ENCODE results near the gene LYZL4. TPM values are rescaled to one million over a fixed set of nuclear protein-coding genes. Genes with fewer than 3 reads are reported as not detected.

Gene LYZL4
- total RNA-seq, 3 donors from 2014 or later: not detected

DNA sequence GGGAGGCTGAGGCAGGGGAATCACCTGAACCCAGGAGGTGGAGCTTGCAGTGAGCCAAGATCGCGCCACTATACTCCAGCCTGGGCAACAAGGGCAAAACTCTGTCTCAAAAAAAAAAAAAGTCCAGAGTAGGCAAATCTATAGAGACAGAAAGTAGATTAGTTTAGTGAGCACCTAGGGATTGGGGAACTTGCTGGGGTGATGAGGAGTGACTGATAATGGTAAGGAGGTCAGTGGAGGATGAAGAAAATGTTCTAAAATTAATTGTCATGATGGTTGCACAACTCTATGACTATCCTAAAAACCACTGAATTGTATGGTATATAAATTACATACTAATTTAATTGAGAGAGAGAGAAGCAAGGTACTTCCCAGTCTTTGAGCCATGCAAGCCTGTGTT is 27.8 kb upstream of the LYZL4 start:
- Histone ChIP-seq H3K36me3 (ENCODE audit: low read depth) (no peaks in the 10 kb centered on the region), H3K4me1 (ENCODE audit: low read depth) (no peaks in the 10 kb centered on the region), H3K4me3 (no peak overlapping the region), H3K9me3 (no peaks in the 10 kb centered on the region)
- TF ChIP-seq, protein P1, sequence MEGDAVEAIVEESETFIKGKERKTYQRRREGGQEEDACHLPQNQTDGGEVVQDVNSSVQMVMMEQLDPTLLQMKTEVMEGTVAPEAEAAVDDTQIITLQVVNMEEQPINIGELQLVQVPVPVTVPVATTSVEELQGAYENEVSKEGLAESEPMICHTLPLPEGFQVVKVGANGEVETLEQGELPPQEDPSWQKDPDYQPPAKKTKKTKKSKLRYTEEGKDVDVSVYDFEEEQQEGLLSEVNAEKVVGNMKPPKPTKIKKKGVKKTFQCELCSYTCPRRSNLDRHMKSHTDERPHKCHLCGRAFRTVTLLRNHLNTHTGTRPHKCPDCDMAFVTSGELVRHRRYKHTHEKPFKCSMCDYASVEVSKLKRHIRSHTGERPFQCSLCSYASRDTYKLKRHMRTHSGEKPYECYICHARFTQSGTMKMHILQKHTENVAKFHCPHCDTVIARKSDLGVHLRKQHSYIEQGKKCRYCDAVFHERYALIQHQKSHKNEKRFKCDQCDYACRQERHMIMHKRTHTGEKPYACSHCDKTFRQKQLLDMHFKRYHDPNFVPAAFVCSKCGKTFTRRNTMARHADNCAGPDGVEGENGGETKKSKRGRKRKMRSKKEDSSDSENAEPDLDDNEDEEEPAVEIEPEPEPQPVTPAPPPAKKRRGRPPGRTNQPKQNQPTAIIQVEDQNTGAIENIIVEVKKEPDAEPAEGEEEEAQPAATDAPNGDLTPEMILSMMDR (IDR thresholded peaks at IDR 0.05): no peak
- intact Hi-C loops (cut with DNase I, micrococcal nuclease): no loop called here
- no peak for DNase-seq
- ATAC-seq: no peak

DNA sequence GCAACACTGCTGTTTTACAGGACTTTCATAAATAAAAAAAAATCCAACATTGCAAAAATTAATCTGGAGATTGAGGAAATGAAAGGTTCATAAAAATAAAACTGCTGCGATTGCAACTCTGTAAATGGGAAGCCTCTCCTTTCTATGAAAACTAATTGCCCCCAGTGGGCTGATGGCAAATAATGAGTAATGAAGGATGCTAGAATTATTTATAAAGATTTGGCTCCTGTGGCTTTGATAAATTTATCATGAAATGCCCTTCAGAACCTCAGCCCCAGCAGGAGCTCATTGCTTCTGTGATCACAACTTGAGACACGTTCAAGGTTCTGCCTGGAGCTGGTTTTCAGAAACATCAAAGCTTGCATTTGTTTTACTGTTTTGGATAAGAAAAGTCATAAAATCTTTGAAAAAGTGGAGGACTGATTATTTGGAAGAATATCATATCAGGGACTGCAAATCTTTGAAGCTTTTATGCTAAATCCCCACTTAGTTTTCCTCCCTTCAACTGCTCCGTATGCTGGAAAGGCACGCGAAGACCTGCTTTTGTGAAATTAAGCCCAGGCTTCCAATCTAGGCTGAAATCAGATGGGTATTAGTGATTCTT is 24.5 kb upstream of the LYZL4 start:
- ATAC-seq (no peak), DNase-seq (no peak)
- TF ChIP-seq, protein P1 (IDR thresholded peaks at IDR 0.05): no peak
- H3K4me3 ChIP-seq: no peak overlapping the region
- intact Hi-C loops (cut with DNase I, micrococcal nuclease): no loop called here
- no peaks in the 10 kb centered on the region for H3K9me3 ChIP-seq
- H3K4me1 ChIP-seq (ENCODE audit: low read depth): no peaks in the 10 kb centered on the region
- no peaks in the 10 kb centered on the region for H3K36me3 ChIP-seq (ENCODE audit: low read depth)

DNA sequence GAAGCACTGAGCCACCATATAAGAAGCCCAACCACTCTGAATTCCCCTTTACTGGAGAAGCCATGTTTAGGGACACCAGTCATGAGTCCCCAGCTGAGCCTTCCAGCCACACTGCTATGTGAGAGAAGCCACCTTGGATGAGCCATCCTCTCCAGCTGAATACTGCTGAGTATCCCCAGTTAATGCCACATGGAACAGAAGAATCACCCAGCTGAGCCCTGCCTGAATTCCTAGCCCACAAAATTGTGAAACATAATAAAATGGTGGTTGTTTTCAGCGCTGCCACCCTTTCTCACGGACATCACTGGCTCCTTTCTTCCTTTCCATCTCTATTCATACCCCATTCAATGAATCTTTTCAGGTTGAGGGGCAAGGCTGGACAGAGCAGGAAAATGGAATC is 22.1 kb upstream of the LYZL4 start:
- H3K4me1 ChIP-seq (ENCODE audit: low read depth): no peaks in the 10 kb centered on the region
- intact Hi-C loops (cut with DNase I, micrococcal nuclease): no loop called here
- ATAC-seq: no peak
- H3K4me3 ChIP-seq: no peak overlapping the region
- TF ChIP-seq, protein P1 (IDR thresholded peaks at IDR 0.05): no peak
- H3K36me3 ChIP-seq (ENCODE audit: low read depth): no peaks in the 10 kb centered on the region
- no peak for DNase-seq
- H3K9me3 ChIP-seq: no peaks in the 10 kb centered on the region

DNA sequence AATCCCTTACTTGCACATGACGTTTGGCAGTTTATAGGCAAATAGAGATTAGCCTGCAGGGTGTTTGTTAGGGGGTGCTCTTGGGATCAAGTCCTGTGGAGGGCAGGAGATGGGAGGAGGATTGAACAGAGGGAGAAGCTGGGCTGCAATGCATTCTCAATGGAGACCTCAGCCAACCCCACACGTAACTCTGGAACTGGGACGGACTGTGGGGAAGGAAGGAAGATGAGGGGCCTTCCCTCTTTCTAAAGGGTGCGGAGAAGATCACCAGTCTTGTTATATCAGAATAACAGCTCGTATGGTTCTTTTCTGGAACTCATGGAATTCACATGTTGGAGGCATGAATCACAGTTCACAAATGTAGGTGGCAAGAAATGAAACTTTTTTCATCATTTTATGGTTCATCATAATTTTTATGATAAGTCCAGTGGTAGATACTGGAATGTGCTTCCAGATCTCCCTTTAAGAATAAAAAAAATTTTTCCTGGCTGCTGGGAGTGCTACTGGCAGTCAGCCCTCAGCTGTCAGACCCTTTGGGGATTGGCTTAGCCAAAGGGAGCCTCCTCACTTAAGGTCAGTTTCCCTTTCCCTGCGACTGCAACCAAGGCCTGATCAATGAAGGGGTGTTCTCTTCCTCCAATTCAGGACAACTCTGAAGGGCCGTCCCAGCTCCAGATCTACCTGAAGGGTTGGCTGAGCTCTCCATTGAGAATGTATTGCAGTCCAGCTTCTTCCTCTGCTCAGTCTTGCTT is 20.5 kb upstream of the LYZL4 start:
- intact Hi-C loops (cut with DNase I, micrococcal nuclease): no loop called here
- H3K9me3 ChIP-seq: no peaks in the 10 kb centered on the region

DNA sequence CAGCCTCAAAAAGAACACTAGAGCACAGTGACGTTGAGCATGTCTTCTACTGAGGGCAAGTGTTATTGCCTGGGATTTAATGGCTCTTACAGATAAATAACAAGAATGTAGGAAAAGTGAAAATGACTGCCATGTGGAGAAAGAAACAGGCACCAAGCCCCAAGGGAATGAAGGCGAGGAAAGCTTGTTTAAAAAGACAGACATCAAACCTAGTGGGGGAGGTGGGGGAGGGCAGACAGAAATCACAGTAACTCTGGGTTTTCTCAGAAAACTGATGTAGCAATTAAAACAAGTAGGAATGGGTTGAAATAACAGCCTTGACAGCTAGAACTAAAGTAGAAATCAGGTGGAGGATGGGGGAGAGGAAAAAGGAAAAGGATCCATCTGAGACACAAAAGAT is 18.4 kb upstream of the LYZL4 start:
- ATAC-seq: no peak

More for the DNA sequence above, 20.5 kb upstream of the LYZL4 start:
- no peaks in the 10 kb centered on the region for H3K36me3 ChIP-seq (ENCODE audit: low read depth)
- DNase-seq: no peak
- no peak overlapping the region for H3K4me3 ChIP-seq
- H3K4me1 ChIP-seq (ENCODE audit: low read depth): no peaks in the 10 kb centered on the region
- no peak for ATAC-seq
- TF ChIP-seq, protein P1 (IDR thresholded peaks at IDR 0.05): no peak

More for the DNA sequence above, 18.4 kb upstream of the LYZL4 start:
- intact Hi-C loops (cut with DNase I, micrococcal nuclease): no loop called here
- no peak for DNase-seq
- TF ChIP-seq, protein P1 (IDR thresholded peaks at IDR 0.05): no peak
- H3K36me3 ChIP-seq (ENCODE audit: low read depth): no peaks in the 10 kb centered on the region
- H3K4me3 ChIP-seq: no peak overlapping the region
- no peaks in the 10 kb centered on the region for H3K9me3 ChIP-seq
- no peaks in the 10 kb centered on the region for H3K4me1 ChIP-seq (ENCODE audit: low read depth)

Measured in mucosa of descending colon (tissue), 3 donors.